IgD-negative memory B cell (primary cell): ENCODE measurements around the gene IFITM10. TPM values are rescaled to one million over a fixed set of nuclear protein-coding genes. Genes with fewer than 3 reads are reported as not detected.

ENCODE experiments used
- H3K27ac Mint-ChIP-seq, 3 donors: one replicate each; pipeline ENCODE4 v1.8.0; 2020 to 2022; ENCODE audit warnings: mild to moderate bottlenecking in 3 of 3, mixed read lengths in 3 of 3, moderate library complexity in 1 of 3
- H3K27me3 Mint-ChIP-seq: one replicate; pipeline ENCODE4 v1.8.0; 2021; ENCODE audit warnings: mixed read lengths
- H3K36me3 Mint-ChIP-seq: one replicate; pipeline ENCODE4 v1.8.0; 2020; ENCODE audit warnings: mild to moderate bottlenecking, mixed read lengths
- H3K4me1 Mint-ChIP-seq, 3 donors: one replicate each; pipeline ENCODE4 v1.8.0; 2020 to 2022; ENCODE audit warnings: mixed read lengths in 3 of 3, mild to moderate bottlenecking in 1 of 3
- H3K4me3 Mint-ChIP-seq, 4 donors: one replicate each; pipeline ENCODE4 v1.8.0; 2020 to 2022; ENCODE audit warnings: mild to moderate bottlenecking in 4 of 4, mixed read lengths in 4 of 4, moderate library complexity in 3 of 4
- H3K9me3 Mint-ChIP-seq, 3 donors: one replicate each; pipeline ENCODE4 v1.8.0; 2020 to 2021; ENCODE audit warnings: mixed read lengths in 3 of 3, mild to moderate bottlenecking in 1 of 3
- polyA plus RNA-seq: library from polyadenylated mRNA; unstranded; fragments of 300-500 nt; fragmentation: Illumina TruSeq; gene quantifications from one replicate; pipeline ENCODE4 v1.2.3, GENCODE V29; 2021

Gene IFITM10
- polyA plus RNA-seq, 1 donor from 2014 or later: 0.06 TPM

- Mint-ChIP-seq H3K4me1 (peaks cover 0 to 2% (median 0%) of the 10 kb centered on the region in 3 donors), H3K9me3 (no peaks in the 10 kb centered on the region), H3K27me3 (peaks cover 7% of the 10 kb centered on the region), H3K36me3 (peaks cover 2% of the 10 kb centered on the region), H3K4me3 (no peak overlapping the region), H3K27ac (no peak overlapping the region)
These were observed 35.2 kb downstream of the IFITM10 start for GRCh38 chr11:1714908-1715885.

GRCh38 chr11:1708716-1709115 is 41.7 kb downstream of the IFITM10 start:
- Mint-ChIP-seq H3K36me3 (peaks cover 3% of the 10 kb centered on the region), H3K4me1 (peaks cover 0 to 30% (median 16%) of the 10 kb centered on the region in 3 donors), H3K27ac (no peak overlapping the region), H3K27me3 (peaks cover 6% of the 10 kb centered on the region), H3K4me3 (no peak overlapping the region), H3K9me3 (no peaks in the 10 kb centered on the region)

- no peak overlapping the region for H3K27ac Mint-ChIP-seq
- peaks cover 0 to 30% (median 16%) of the 10 kb centered on the region in 3 donors for H3K4me1 Mint-ChIP-seq
- H3K4me3 Mint-ChIP-seq: no peak overlapping the region
- peaks cover 3% of the 10 kb centered on the region for H3K36me3 Mint-ChIP-seq
- H3K27me3 Mint-ChIP-seq: peaks cover 4% of the 10 kb centered on the region
- peaks cover 0 to 1% (median 0%) of the 10 kb centered on the region in 3 donors for H3K9me3 Mint-ChIP-seq
These were observed 42.6 kb downstream of the IFITM10 start for GRCh38 chr11:1707751-1708150.

- Mint-ChIP-seq H3K27me3 (peaks cover 2% of the 10 kb centered on the region), H3K27ac (no peak overlapping the region), H3K36me3 (peaks cover 3% of the 10 kb centered on the region), H3K9me3 (peaks cover 0 to 1% (median 0%) of the 10 kb centered on the region in 3 donors), H3K4me1 (peaks cover 0 to 30% (median 16%) of the 10 kb centered on the region in 3 donors), H3K4me3 (peak overlapping the region in 2 of 4 donors; percentile 12 to 37)
These were observed 43.6 kb downstream of the IFITM10 start for GRCh38 chr11:1706634-1707400.

GRCh38 chr11:1705126-1706052 is 45.0 kb downstream of the IFITM10 start:
- Mint-ChIP-seq H3K4me1 (peaks cover 0 to 29% (median 16%) of the 10 kb centered on the region in 3 donors), H3K9me3 (peaks cover 0 to 1% (median 0%) of the 10 kb centered on the region in 3 donors), H3K27ac (peak overlapping the region in 1 of 3 donors; percentile 82), H3K4me3 (peak overlapping the region in 2 of 4 donors; percentile 33 to 68), H3K27me3 (peaks cover 4% of the 10 kb centered on the region), H3K36me3 (peaks cover 3% of the 10 kb centered on the region)

- H3K27me3 Mint-ChIP-seq: peaks cover 4% of the 10 kb centered on the region
- peaks cover 0 to 3% (median 0%) of the 10 kb centered on the region in 3 donors for H3K9me3 Mint-ChIP-seq
- H3K4me1 Mint-ChIP-seq: peaks cover 0 to 29% (median 12%) of the 10 kb centered on the region in 3 donors
- H3K4me3 Mint-ChIP-seq: no peak overlapping the region
- H3K27ac Mint-ChIP-seq: no peak overlapping the region
- no peaks in the 10 kb centered on the region for H3K36me3 Mint-ChIP-seq
These were observed 47.2 kb downstream of the IFITM10 start for GRCh38 chr11:1703146-1703545.

- H3K27me3 Mint-ChIP-seq: peaks cover 7% of the 10 kb centered on the region
- no peak overlapping the region for H3K4me3 Mint-ChIP-seq
- no peak overlapping the region for H3K27ac Mint-ChIP-seq
- H3K9me3 Mint-ChIP-seq: peaks cover 0 to 3% (median 0%) of the 10 kb centered on the region in 3 donors
- no peaks in the 10 kb centered on the region for H3K36me3 Mint-ChIP-seq
- H3K4me1 Mint-ChIP-seq: peaks cover 0 to 26% (median 12%) of the 10 kb centered on the region in 3 donors
These were observed 47.9 kb downstream of the IFITM10 start for GRCh38 chr11:1702506-1702905.

- no peaks in the 10 kb centered on the region for H3K36me3 Mint-ChIP-seq
- H3K4me1 Mint-ChIP-seq: peaks cover 0 to 17% (median 8%) of the 10 kb centered on the region in 3 donors
- H3K27me3 Mint-ChIP-seq: peaks cover 6% of the 10 kb centered on the region
- no peak overlapping the region for H3K27ac Mint-ChIP-seq
- no peak overlapping the region for H3K4me3 Mint-ChIP-seq
- H3K9me3 Mint-ChIP-seq: peaks cover 0 to 3% (median 0%) of the 10 kb centered on the region in 3 donors
These were observed 49.1 kb downstream of the IFITM10 start for GRCh38 chr11:1701091-1701807.

GRCh38 chr11:1699771-1700170 is 50.6 kb downstream of the IFITM10 start:
- Mint-ChIP-seq H3K36me3 (no peaks in the 10 kb centered on the region), H3K4me1 (peaks cover 0 to 4% (median under 1%) of the 10 kb centered on the region in 3 donors), H3K27me3 (peaks cover 10% of the 10 kb centered on the region), H3K4me3 (no peak overlapping the region), H3K9me3 (peaks cover 0 to 3% (median 0%) of the 10 kb centered on the region in 3 donors), H3K27ac (no peak overlapping the region)

GRCh38 chr11:1696608-1697570 is 53.5 kb downstream of the IFITM10 start, which contains the start of gene KRTAP5-6:
Gene KRTAP5-6, plus strand, starts transcription at chr11:1697195. Its CDS starts 51 bp downstream, at chr11:1697246.
- Mint-ChIP-seq H3K27me3 (peaks cover 11% of the 10 kb centered on the region), H3K4me3 (no peak within 1 kb of the TSS)

GRCh38 chr11:1695548-1696108 is 54.8 kb downstream of the IFITM10 start:
- peak overlapping the region in 1 of 3 donors; percentile 82 for H3K27ac Mint-ChIP-seq
- peaks cover 0 to 2% (median 0%) of the 10 kb centered on the region in 3 donors for H3K9me3 Mint-ChIP-seq
- H3K4me3 Mint-ChIP-seq: peak overlapping the region in 1 of 4 donors; percentile 6
- peaks cover 0 to 4% (median 2%) of the 10 kb centered on the region in 3 donors for H3K4me1 Mint-ChIP-seq
- no peaks in the 10 kb centered on the region for H3K36me3 Mint-ChIP-seq
- H3K27me3 Mint-ChIP-seq: peaks cover 11% of the 10 kb centered on the region

More at GRCh38 chr11:1696608-1697570, 53.5 kb downstream of the IFITM10 start, which contains the start of gene KRTAP5-6:
- Mint-ChIP-seq H3K36me3 (no peaks in the 10 kb centered on the region), H3K4me1 (peaks cover 0 to 4% (median 2%) of the 10 kb centered on the region in 3 donors), H3K27ac (peak within 1 kb of the TSS in 1 of 3 donors; percentile 82), H3K9me3 (peaks cover 0 to 2% (median 0%) of the 10 kb centered on the region in 3 donors)
